Middle frontal gyrus (tissue), 1 donor: ENCODE data around the gene STYX.

ENCODE experiments used
- DNase-seq: peaks from one replicate; pipeline ENCODE4 v3.0.0-alpha.2; 2015; ENCODE audit warnings: low spot score; ENCODE audit errors: extremely low spot score

Gene STYX

GRCh38 chr14:52729925-52730708 lies at the start of gene STYX:
Gene STYX, plus strand, starts transcription at chr14:52730166. Its CDS starts 309 bp downstream, at chr14:52730475.
- DNase-seq: peak; percentile 87

DNA sequence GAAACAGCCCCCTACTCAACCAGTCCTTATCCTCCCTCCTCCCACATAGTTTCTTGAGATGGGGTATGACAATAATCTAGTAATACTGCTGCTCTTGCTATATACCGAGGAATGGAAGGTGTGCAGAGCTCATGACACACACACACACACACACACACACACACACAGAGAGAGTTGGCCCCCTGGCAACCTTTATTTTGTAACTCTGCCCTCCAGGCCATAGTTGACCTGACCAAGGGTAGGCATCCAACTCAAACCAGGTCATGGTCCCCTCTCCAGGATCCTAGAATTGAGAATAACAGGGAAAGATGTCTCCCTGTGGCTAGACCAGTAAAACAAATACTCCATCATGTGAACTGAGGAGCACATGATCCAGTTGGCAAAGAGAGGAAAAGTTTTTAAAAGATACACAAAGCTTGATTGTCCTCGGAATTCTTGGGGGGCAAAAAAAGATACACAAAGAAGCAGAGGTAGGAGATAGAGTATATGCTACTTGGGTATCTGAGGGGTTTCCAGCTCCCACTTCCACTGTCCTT lies 45.9 kb upstream of the STYX start:
- no peak for DNase-seq

- no peak for DNase-seq
These were observed 43.8 kb upstream of the STYX start for GRCh38 chr14:52686176-52686575.

GRCh38 chr14:52690983-52691760 lies 38.8 kb upstream of the STYX start:
- DNase-seq: no peak

- no peak for DNase-seq
These were observed 37.6 kb upstream of the STYX start for GRCh38 chr14:52692248-52692962.

DNA sequence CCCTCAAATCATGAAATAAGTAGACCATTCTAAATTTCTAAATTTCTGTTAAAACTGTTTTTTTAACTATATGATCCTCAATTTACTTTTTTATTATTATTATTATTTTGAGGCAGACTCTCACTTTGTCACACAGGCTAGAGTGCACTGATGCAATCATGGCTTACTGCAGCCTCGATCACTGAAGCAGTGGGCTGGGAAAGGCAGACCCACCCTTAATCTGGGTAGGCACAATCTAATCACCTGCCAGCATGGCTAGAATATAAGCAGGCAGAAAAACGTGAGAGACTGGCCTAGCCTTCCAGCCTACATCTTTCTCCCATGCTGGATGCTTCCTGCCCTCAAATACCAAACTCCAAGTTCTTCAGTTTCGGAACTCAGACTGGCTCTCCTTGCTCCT lies 36.9 kb upstream of the STYX start:
- no peak for DNase-seq

DNA sequence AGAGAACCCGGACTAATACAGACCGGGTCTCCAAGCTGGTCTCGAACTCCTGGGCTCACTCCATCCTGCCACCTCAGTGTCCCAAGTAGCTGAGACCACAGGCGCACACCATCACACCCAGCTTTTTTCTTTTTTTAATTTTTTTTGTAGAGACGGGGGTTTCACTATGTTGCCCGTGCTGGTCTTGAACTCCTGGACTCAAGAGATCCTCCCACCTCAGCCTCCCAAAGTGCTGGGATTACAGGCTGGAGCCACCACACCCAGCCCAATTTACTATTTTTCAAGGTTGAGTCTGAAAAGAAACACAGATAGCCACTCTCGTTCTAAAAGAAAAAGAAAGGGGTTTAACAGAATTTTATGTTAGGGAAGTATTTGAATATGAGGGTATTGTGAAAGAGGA lies 36.4 kb upstream of the STYX start:
- no peak for DNase-seq

GRCh38 chr14:52694761-52695480 lies 35.0 kb upstream of the STYX start:
- no peak for DNase-seq

DNA sequence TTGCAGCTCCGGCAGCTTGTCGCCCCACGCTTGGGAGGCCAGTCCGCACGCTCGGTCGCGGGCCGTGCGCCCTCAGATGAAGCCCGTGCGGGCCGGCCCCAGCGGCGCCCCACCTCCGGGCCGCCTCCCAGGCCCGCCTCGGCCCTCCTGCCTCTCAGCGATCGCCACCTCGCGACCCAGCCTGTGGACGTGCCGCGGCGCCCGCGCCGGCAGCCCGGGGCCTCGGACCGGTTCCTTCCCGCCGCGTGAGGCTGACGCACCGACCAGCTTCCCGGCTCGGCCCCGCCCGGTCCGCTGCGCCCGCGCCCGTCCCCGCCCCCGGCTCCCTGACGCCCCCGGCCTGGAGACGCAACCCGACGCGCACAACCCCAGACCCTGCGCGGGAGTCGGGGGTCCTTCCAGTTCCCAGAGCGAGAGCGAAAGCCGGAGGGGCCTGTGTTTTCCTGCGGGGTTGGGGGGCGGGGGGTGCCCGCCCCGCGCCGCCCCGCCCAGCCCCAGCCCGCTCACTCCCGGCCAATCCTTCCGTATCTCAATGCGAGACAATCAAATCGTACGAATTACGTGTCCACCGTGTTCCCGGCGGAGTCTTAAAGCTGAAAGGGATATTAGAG lies 34.4 kb upstream of the STYX start, which contains the start of gene ERO1A:
Gene ERO1A, minus strand, starts transcription at position 78 of the 611 bp plus-strand sequence. Its CDS starts 77 bp downstream, at position 1.
- DNase-seq: peak; percentile 53

- DNase-seq: no peak
These were observed 29.2 kb upstream of the STYX start for GRCh38 chr14:52700701-52701172.

GRCh38 chr14:52701223-52701622 lies 28.7 kb upstream of the STYX start:
- no peak for DNase-seq

- no peak for DNase-seq
These were observed 26.7 kb upstream of the STYX start for GRCh38 chr14:52703225-52703624.

DNA sequence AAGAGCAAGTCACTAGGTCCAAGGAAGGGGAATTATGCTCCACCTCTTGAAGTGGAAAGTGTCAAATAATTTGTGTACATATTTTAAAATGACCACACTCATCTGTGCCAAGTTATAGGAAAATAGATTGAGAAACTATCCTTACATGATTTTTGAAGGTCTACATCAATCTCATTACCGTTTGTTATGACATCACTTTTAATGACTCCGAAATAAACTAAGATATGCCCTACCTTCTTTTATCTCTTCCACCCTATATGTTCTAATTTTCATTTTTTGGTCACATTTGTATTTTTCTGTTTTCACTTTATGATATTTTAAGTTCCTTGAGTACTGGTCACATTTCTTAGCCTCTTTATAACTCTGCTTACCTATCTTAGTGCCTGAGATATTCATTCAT lies 26.3 kb upstream of the STYX start:
- DNase-seq: no peak

GRCh38 chr14:52706286-52706685 lies 23.7 kb upstream of the STYX start:
- DNase-seq: no peak

GRCh38 chr14:52706724-52707706 lies 23.0 kb upstream of the STYX start, which contains the start of gene PSMC6:
Gene PSMC6, plus strand, starts transcription at chr14:52707200. Its CDS starts 20 bp downstream, at chr14:52707220.
- DNase-seq: peak; percentile 77

GRCh38 chr14:52711666-52712065 lies 18.3 kb upstream of the STYX start:
- DNase-seq: no peak

DNA sequence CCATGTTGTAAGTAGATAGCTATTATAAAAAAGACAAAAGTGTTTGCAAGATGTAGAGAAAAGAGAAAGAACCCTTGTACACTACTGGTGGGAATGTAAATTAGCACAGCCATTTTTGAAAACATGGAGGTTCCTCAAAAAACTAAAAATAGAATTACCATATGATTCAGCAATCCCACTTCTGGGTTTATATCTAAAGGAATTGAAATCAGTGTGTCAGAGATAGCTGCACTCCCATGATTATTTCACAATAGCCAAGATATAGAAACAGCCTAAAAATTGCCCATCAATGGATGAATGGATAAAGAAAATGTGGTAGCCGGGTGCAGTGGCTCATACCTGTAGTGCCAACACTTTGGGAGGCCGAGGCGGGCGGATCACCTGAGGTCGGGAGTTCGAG lies 13.8 kb upstream of the STYX start:
- no peak for DNase-seq

DNA sequence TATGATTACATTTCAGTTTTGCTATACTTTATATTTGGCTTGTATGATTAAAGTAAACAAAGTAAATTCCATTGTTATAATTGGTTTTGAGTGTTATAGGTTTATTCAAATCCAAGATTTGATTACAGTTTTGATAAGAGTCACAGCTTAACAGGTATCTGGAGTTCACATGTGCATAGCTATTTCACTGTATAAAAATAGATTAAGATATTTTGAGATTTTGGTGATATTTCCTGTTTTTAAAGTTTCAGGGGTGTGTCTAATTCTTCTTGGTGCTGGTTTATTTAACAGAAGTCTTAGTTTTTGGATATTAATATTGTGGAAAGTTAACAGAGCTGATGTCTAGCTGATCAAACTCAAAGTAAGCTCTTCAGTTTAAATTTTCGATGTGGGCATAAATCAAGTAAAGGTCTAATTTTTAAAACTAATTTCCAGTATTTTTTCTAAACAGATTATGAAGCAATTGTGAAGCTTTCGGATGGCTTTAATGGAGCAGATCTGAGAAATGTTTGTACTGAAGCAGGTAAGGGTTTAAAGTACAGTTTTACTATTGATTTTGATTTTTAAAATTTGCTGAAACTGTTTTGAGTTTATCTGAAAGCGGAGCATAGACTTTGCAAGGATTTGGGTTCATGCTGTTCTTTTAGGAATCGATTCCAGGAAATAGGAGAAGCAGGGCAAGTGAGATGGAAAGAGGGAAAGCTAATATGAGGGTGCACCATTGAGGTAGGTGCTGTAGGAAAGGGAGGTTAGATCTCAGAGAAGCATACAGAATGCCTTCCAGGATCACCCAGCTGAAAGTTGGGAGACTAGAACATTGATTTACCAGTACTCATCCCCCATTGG lies 6.2 kb upstream of the STYX start:
- no peak for DNase-seq
